ENCODE measurements around the gene NECAB3. TPM values are rescaled to one million over a fixed set of nuclear protein-coding genes. Genes with fewer than 3 reads are reported as not detected.

Gene NECAB3
- total and polyA plus RNA-seq, 2 donors (not counting 1 experiment from before 2014, with no cell fraction given): 8.5 to 11.8 TPM

GRCh38 chr20:33686100-33686983 is 12.1 kb upstream of the NECAB3 start, which contains the start of gene E2F1:
E2F1 (minus strand) TSS chr20:33686385; CDS start chr20:33686264, 121 bp downstream.
- H3K27me3 Mint-ChIP-seq: no peaks in the 10 kb centered on the region
- Histone ChIP-seq H3K27me3 (replicated peaks in 1 of 4; ENCODE audit: control extremely low read depth in 1 of 4, control insufficient read depth in 3 of 4, insufficient read depth in 4 of 4, low read length in 3 of 4) (no peaks in the 10 kb centered on the region), H2AFZ (ENCODE audit: insufficient read depth, low read depth, low read length, poor library complexity, severe bottlenecking) (peak within 1 kb of the TSS; percentile 76), H3K36me3 (replicated peaks in 1 of 2; ENCODE audit: control extremely low read depth in 1 of 2, control insufficient read depth in 1 of 2, extremely low read depth in 1 of 2, insufficient read depth in 2 of 2, low read length in 1 of 2) (no peaks in the 10 kb centered on the region), H3K27ac (ENCODE audit: low read length in 2 of 2) (peak within 1 kb of the TSS; percentile 50 to 65), H3K9ac (ENCODE audit: low read length) (peak within 1 kb of the TSS; percentile 42), H4K20me1 (ENCODE audit: control insufficient read depth, insufficient read depth, low read length, poor library complexity, severe bottlenecking) (no peaks in the 10 kb centered on the region), H3K79me2 (ENCODE audit: control insufficient read depth, insufficient read depth, low read length) (no peaks in the 10 kb centered on the region), H3K4me3 (ENCODE audit: control extremely low read depth in 1 of 5, extremely low read depth in 1 of 5, insufficient read depth in 1 of 5, low read depth in 2 of 5, low read length in 4 of 5) (peak within 1 kb of the TSS; percentile 28 to 56 (median 47)), H3K9me3 (ENCODE audit: control extremely low read depth in 1 of 3, control insufficient read depth in 2 of 3, insufficient read depth in 1 of 3, low read length in 2 of 3) (no peaks in the 10 kb centered on the region), H3K4me1 (ENCODE audit: control insufficient read depth in 2 of 2, insufficient read depth in 2 of 2, low read length in 2 of 2) (peaks cover 16 to 22% of the 10 kb centered on the region in 2 donors), H3K4me2 (replicated peaks; ENCODE audit: low read depth, low read length, poor library complexity, severe bottlenecking) (peak within 1 kb of the TSS; percentile 96)
- peak; percentile 96 for ATAC-seq (ENCODE audit: low read depth)
- TF ChIP-seq, protein P1, sequence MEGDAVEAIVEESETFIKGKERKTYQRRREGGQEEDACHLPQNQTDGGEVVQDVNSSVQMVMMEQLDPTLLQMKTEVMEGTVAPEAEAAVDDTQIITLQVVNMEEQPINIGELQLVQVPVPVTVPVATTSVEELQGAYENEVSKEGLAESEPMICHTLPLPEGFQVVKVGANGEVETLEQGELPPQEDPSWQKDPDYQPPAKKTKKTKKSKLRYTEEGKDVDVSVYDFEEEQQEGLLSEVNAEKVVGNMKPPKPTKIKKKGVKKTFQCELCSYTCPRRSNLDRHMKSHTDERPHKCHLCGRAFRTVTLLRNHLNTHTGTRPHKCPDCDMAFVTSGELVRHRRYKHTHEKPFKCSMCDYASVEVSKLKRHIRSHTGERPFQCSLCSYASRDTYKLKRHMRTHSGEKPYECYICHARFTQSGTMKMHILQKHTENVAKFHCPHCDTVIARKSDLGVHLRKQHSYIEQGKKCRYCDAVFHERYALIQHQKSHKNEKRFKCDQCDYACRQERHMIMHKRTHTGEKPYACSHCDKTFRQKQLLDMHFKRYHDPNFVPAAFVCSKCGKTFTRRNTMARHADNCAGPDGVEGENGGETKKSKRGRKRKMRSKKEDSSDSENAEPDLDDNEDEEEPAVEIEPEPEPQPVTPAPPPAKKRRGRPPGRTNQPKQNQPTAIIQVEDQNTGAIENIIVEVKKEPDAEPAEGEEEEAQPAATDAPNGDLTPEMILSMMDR (IDR thresholded peaks at IDR 0.05): peak; percentile 33
- TF ChIP-seq EZH2 (IDR thresholded peaks at IDR 0.05; ENCODE audit: borderline replicate concordance, insufficient read depth, low read depth, low read length, poor library complexity, severe bottlenecking): no peak
- no peaks in the 10 kb centered on the region for H3K9me3 Mint-ChIP-seq (ENCODE audit: insufficient read depth)
- intact Hi-C loops (cut with micrococcal nuclease): loop anchor here (1.0 kb wide), 6 partner anchors 12 to 277 kb away; partner anchors contain the start of genes ACTL10, CHMP4B, NECAB3 and PXMP4
- peak; percentile 95 for DNase-seq
- CTCF ChIA-PET: interaction anchor here (0.5 to 1.8 kb wide), 8 partner anchors 18 to 1008 kb away, joined by 3 to 7 read pairs (median 4); partner anchors contain the start of genes ACTL10 and PXMP4
- POLR2A ChIA-PET: interaction anchor here (1.1 to 1.5 kb wide), 2 partner anchors 20 to 45 kb away, joined by 3 to 4 read pairs; partner anchors contain the start of genes ACTL10 and ZNF341
- H3K4me3 Mint-ChIP-seq: peak within 1 kb of the TSS; percentile 92
- 2% methylated on average over 101 of the region's 101 CpGs for WGBS (ENCODE audit: insufficient coverage)
- peak within 1 kb of the TSS; percentile 89 for H3K27ac Mint-ChIP-seq
- peaks cover 27% of the 10 kb centered on the region for H3K4me1 Mint-ChIP-seq

Data from B cell (primary cell).